NCI-H510A treated with DMSO at 0.1 percent for 48 hours (cell line): Measurements from ENCODE around the gene SAA4.
"Not testable (repeated sequence)": the region's sequence is repeated elsewhere in the genome, so short reads cannot be mapped to it uniquely, and the experiment has no call there.

Source experiments
- DNase-seq: peaks from one replicate; lab custom pipeline; 2025; lab: John Stamatoyannopoulos, UW

SAA4 gene

GRCh38 chr11:18189476-18190245 is 46.9 kb downstream of the SAA4 start:
- not testable (repeated sequence) for DNase-seq

GRCh38 chr11:18188796-18189195 is 47.8 kb downstream of the SAA4 start:
- DNase-seq: no peak
